HepG2 (cell line): ENCODE measurements around the gene MRPS10. TPM values are rescaled to one million over a fixed set of nuclear protein-coding genes. Genes with fewer than 3 reads are reported as not detected.
A peak's percentile ranks its signal among the peaks of the same experiment; 100 is the strongest.
"Not testable (repeated sequence)": the region's sequence is repeated elsewhere in the genome, so short reads cannot be mapped to it uniquely, and the experiment has no call there.

Experiments used
- ATAC-seq: fragments of 200-7000 bp; cut with Tn5 transposase; 3 replicates; pipeline ENCODE4 v1.9.1; 2020; ENCODE audit warnings: mild to moderate bottlenecking, moderate library complexity
- BruUV-seq: library from RNA; stranded (reverse); fragments of 400-500 nt; replicated peaks from 2 replicates; lab custom pipeline; 2021; lab: Mats Ljungman, UMichigan
- CTCF ChIA-PET: fragments of 300-600 bp; formaldehyde crosslinking; extraction: SDS; loops from one replicate; lab custom pipeline; 2021; ENCODE audit warnings: low total read pairs, inconsistent platforms, low intra/inter-chr PET ratio; lab: Yijun Ruan, JAX
- POLR2A ChIA-PET: fragments of 350-600 bp; sonication (Branson Sonifier 250); formaldehyde crosslinking; loops from one replicate; lab custom pipeline; 2020; ENCODE audit warnings: antibody characterized with exemption, inconsistent platforms; lab: Yijun Ruan, JAX
- DNase-seq: peaks from one replicate; pipeline ENCODE4 v3.0.0-alpha.2; 2015; ENCODE audit warnings: low spot score
- FAIRE-seq: peaks from 3 replicates; lab custom pipeline; 2011; peaks lifted over from hg19 to GRCh38; lab: Jason Lieb, UNC
- H2AFZ ChIP-seq: one replicate; pipeline ENCODE4 v1.6.1; 2011; ENCODE audit warnings: low read length, inconsistent platforms
- H3K27ac ChIP-seq: fragments of 300-600 bp; 3 replicates; pipeline ENCODE4 v1.8.0; 2011; ENCODE audit warnings: mixed run types, mild to moderate bottlenecking, mixed read lengths, low read length, inconsistent platforms; ENCODE audit not compliant: insufficient read depth; ENCODE audit errors: extremely low read length
- H3K27me3 ChIP-seq, 2 experiments: fragments of 200-600 bp in 1 of 2; 2 replicates in 1 of 2; 3 replicates in 1 of 2; pipeline versions ENCODE4 v1.6.0 to v1.8.0; 2011; ENCODE audit warnings: low read length in 2 of 2, mild to moderate bottlenecking in 2 of 2, moderate library complexity in 2 of 2, inconsistent platforms in 1 of 2; ENCODE audit not compliant: insufficient read depth in 2 of 2, control insufficient read depth in 1 of 2
- H3K36me3 ChIP-seq, 2 experiments: fragments of 200-600 bp in 1 of 2; replicated peaks in 1 of 2; 2 replicates in 1 of 2; 3 replicates in 1 of 2; pipeline versions ENCODE4 v1.5.1 to v1.8.0; 2011; ENCODE audit warnings: low read length in 2 of 2, inconsistent platforms in 1 of 2; ENCODE audit not compliant: insufficient read depth in 2 of 2, control insufficient read depth in 1 of 2
- H3K4me1 ChIP-seq: 2 replicates; pipeline ENCODE4 v1.5.1; 2012; ENCODE audit warnings: low read length, inconsistent platforms; ENCODE audit not compliant: insufficient read depth
- H3K4me2 ChIP-seq: 2 replicates; pipeline ENCODE4 v1.6.0; 2011; ENCODE audit warnings: low read depth, low read length, inconsistent platforms
- H3K4me3 ChIP-seq, 3 experiments: fragments of 200-600 bp in 1 of 3; sonication (generic), shearing (Covaris generic) in 1 of 3; replicated peaks in 1 of 3; 2 replicates each; pipeline ENCODE4 v1.5.1; 2011 to 2016; ENCODE audit warnings: low read length in 3 of 3, inconsistent platforms in 2 of 3, low read depth in 2 of 3, mild to moderate bottlenecking in 2 of 3, control low read depth in 1 of 3, mixed read lengths in 1 of 3; ENCODE audit not compliant: insufficient read depth in 1 of 3
- H3K79me2 ChIP-seq: one replicate; pipeline ENCODE4 v1.6.1; 2011; ENCODE audit warnings: low read length, inconsistent platforms; ENCODE audit not compliant: insufficient read depth
- H3K9ac ChIP-seq: 2 replicates; pipeline ENCODE4 v1.6.0; 2011; ENCODE audit warnings: mild to moderate bottlenecking, low read depth, low read length, inconsistent platforms; ENCODE audit not compliant: insufficient read depth
- H3K9me3 ChIP-seq: 2 replicates; pipeline ENCODE4 v1.5.1; 2012; ENCODE audit warnings: mild to moderate bottlenecking, low read length
- H4K20me1 ChIP-seq: 2 replicates; pipeline ENCODE4 v1.6.0; 2011; ENCODE audit warnings: inconsistent platforms, mild to moderate bottlenecking, low read length, moderate library complexity; ENCODE audit not compliant: insufficient read depth
- FOXM1 ChIP-seq: sonication (generic); formaldehyde crosslinking; IDR thresholded peaks from 2 replicates; pipeline ENCODE4 v1.5.0; 2020; ENCODE audit warnings: missing genetic modification reagents
- GZF1 ChIP-seq: sonication (generic); formaldehyde crosslinking; IDR thresholded peaks from 2 replicates; pipeline ENCODE4 v1.5.1; 2020; ENCODE audit warnings: mild to moderate bottlenecking, missing genetic modification reagents
- SAFB2 ChIP-seq: sonication (generic); formaldehyde crosslinking; IDR thresholded peaks from 2 replicates; pipeline ENCODE4 v1.5.1; 2020; ENCODE audit warnings: missing genetic modification reagents, low read depth, mild to moderate bottlenecking, borderline replicate concordance
- TP53 ChIP-seq: sonication (generic); formaldehyde crosslinking; conservative IDR thresholded peaks from 2 replicates; pipeline ENCODE4 v1.4.0; 2020; ENCODE audit warnings: missing genetic modification reagents
- ZBTB38 ChIP-seq: sonication (generic); formaldehyde crosslinking; IDR thresholded peaks from 2 replicates; pipeline ENCODE4 v1.5.1; 2020; ENCODE audit warnings: mild to moderate bottlenecking, missing genetic modification reagents
- ZC3H4 ChIP-seq: sonication (generic); formaldehyde crosslinking; IDR thresholded peaks from 2 replicates; pipeline ENCODE4 v1.4.0; 2020; ENCODE audit warnings: missing genetic modification reagents, borderline replicate concordance
- WGBS: methylation state at CpG from one replicate; pipeline ENCODE4 v1.1.6; 2017; ENCODE audit warnings: low lambda C conversion rate; 5-methylcytosine and 5-hydroxymethylcytosine counted together
- in situ Hi-C: cut with HindIII; loops from 2 replicates; pipeline ENCODE4 v1.10.0; 2017; ENCODE audit warnings: low pct_unique_long_range_greater_than_20kb; ENCODE audit not compliant: extremely low pct_ligation_motif_present
- intact Hi-C: fragments of 100-400 bp; cut with micrococcal nuclease; formaldehyde crosslinking; loops from one replicate; pipeline ENCODE4 v1.10.0; 2022; ENCODE audit not compliant: unreplicated experiment
- polyA plus RNA-seq, 8 experiments: library from polyadenylated mRNA; depleted of rRNA in 3 of 8; stranded (reverse) in 7 of 8; unstranded in 1 of 8; fragments of >200 nt; fragmentation: Illumina TruSeq in 4 of 8; extraction: Trizol in 4 of 8; gene quantifications; 2 replicates each; pipeline versions ENCODE4 v1.2.1 to v1.2.3, GENCODE V29; 2011 to 2016; ENCODE audit warnings: low read depth in 4 of 8, missing spikeins in 1 of 8, mixed read lengths in 1 of 8; ENCODE audit not compliant: insufficient read depth in 1 of 8
- total RNA-seq, 5 experiments: library from RNA; depleted of rRNA; stranded (reverse); fragments of >200 nt; fragmentation: Illumina TruSeq; extraction: Trizol; gene quantifications; 2 replicates each; pipeline ENCODE4 v1.2.3, GENCODE V29; 2016; ENCODE audit warnings: low read depth in 1 of 5
- TF ChIP-seq, protein P1 (sequence below): sonication (generic); formaldehyde crosslinking; IDR thresholded peaks from 2 replicates; pipeline ENCODE4 v1.5.0; 2020; ENCODE audit warnings: mild to moderate bottlenecking, missing genetic modification reagents

MRPS10 gene
- total and polyA plus RNA-seq, 2 of the 13 experiments (the other 11 are each of a cell fraction or from before 2014, with no cell fraction given), result 31.7 to 54.6 TPM

GRCh38 chr6:42216495-42216894 is 1.2 kb downstream of the MRPS10 start:
- not testable (repeated sequence) for H3K9me3 ChIP-seq
- TF ChIP-seq, protein P1, sequence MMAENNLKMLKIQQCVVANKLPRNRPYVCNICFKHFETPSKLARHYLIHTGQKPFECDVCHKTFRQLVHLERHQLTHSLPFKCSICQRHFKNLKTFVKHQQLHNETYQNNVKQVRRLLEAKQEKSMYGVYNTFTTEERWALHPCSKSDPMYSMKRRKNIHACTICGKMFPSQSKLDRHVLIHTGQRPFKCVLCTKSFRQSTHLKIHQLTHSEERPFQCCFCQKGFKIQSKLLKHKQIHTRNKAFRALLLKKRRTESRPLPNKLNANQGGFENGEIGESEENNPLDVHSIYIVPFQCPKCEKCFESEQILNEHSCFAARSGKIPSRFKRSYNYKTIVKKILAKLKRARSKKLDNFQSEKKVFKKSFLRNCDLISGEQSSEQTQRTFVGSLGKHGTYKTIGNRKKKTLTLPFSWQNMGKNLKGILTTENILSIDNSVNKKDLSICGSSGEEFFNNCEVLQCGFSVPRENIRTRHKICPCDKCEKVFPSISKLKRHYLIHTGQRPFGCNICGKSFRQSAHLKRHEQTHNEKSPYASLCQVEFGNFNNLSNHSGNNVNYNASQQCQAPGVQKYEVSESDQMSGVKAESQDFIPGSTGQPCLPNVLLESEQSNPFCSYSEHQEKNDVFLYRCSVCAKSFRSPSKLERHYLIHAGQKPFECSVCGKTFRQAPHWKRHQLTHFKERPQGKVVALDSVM (CRISPR knock-in tag), result peak; percentile 75
- TF ChIP-seq ZBTB38 (CRISPR knock-in tag), result 0 out of 2 replicates have a peak, but pooled peaks have one; percentile 24
- TF ChIP-seq, all 625 proteins: peak for 2; not testable (repeated sequence) for 623
- Histone ChIP-seq H3K79me2 (peaks cover 20% of the 10 kb centered on the region), H3K27ac (peak overlapping the region; percentile 83), H3K36me3 (peaks cover 3 to 23% of the 10 kb centered on the region in 2 experiments), H3K4me1 (peaks cover 39% of the 10 kb centered on the region), H3K4me2 (peak overlapping the region; percentile 85), H3K9ac (peak overlapping the region; percentile 93; the same call in 1 of the 2 replicates), H3K4me3 (peak overlapping the region; percentile 69 to 100 (median 84); a peak in 5 of 6 replicates)
- H4K20me1 ChIP-seq, ATAC-seq, FAIRE-seq, DNase-seq, H3K27me3 ChIP-seq, CTCF ChIA-PET, intact Hi-C loops, BruUV-seq, H2AFZ ChIP-seq: not testable (repeated sequence)
- WGBS, result 74% methylated on average over 18 of the region's 18 CpGs
- POLR2A ChIA-PET, result interaction anchor here (0.6 to 1.2 kb wide), 6 partner anchors 10 to 432 kb away, joined by 3 to 9 read pairs (median 3); no protein-coding TSS in a partner anchor
- in situ Hi-C loops, result loop anchor here (25.0 kb wide), 1 partner anchor 429 kb away; the partner anchor contains the start of genes FRS3, PRICKLE4 and TOMM6

- Histone ChIP-seq H3K9me3 (no peaks in the 10 kb centered on the region), H3K27ac (no peak overlapping the region), H3K79me2 (peaks cover 19% of the 10 kb centered on the region), H3K27me3 (no peaks in the 10 kb centered on the region; a peak in 1 of 5 replicates), H3K4me3 (no peak overlapping the region), H2AFZ (no peak overlapping the region), H3K4me2 (no peak overlapping the region), H3K4me1 (peaks cover 21% of the 10 kb centered on the region), H4K20me1 (no peaks in the 10 kb centered on the region), H3K9ac (no peak overlapping the region), H3K36me3 (peaks cover 22 to 48% of the 10 kb centered on the region in 2 experiments)
- BruUV-seq, result no TSS peak
- CTCF ChIA-PET, result no interaction called here
- DNase-seq (no peak), FAIRE-seq (no peak), ATAC-seq (no peak)
- POLR2A ChIA-PET, result no interaction called here
- in situ Hi-C loops, result loop anchor here (25.0 kb wide), 1 partner anchor 425 kb away; the partner anchor contains the start of genes FRS3, PRICKLE4 and TOMM6
- intact Hi-C loops, result no loop called here
- WGBS, result 67% methylated on average over 3 of the region's 3 CpGs
- TF ChIP-seq GZF1 (CRISPR knock-in tag) (no peak), SAFB2 (CRISPR knock-in tag) (no peak), ZC3H4 (CRISPR knock-in tag) (no peak), TP53 (CRISPR knock-in tag) (no peak), FOXM1 (CRISPR knock-in tag) (no peak)
- TF ChIP-seq, all 625 proteins: peak for 0
Observed at GRCh38 chr6:42212442-42212841, 5.2 kb downstream of the MRPS10 start.
